DMS153 treated with DMSO at 0.1 percent for 48 hours (cell line): ENCODE results near the gene RBSN.

ENCODE experiments used
- DNase-seq: peaks from one replicate; lab custom pipeline; 2025; ENCODE audit not compliant: unreplicated experiment; lab: John Stamatoyannopoulos, UW

The RBSN gene

DNA sequence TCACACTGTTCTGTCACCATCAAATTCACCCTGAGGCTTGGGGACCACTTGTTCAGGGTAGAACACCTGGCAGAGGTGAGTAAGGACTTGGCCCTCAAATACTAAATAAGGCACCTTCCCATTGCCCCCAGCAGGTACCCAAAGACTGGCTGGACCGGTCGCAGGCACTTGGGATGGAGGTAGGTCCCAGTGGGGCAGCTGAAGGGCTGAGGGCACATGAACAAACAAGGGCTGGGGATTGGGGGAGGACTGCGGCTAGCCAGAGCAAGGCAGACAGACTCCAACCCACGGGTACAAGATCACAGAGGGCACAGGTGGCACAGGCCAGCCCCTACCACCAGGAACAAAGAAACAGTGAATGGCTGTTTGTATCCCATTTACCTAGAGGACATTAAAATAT is 35.7 kb downstream of the RBSN start:
- no peak for DNase-seq

DNA sequence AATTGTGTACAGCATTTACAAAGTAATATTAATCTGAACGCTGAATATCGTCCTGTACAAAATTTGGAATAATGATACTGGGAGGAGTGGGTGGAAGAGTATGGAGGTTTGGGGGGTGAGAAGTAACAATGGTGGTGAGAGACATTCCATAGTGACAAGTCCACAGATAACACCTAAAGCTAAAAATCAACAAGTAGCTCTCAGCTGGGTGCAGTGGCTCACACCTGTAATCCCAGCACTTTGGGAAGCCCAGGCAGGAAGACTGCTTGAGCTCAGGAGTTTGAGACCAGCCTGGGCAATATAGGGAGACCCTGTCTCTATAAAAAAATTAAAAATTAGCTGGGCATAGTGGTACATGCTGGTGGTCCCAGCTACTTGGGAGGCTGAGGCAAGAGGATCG is 38.9 kb downstream of the RBSN start:
- DNase-seq: no peak

DNA sequence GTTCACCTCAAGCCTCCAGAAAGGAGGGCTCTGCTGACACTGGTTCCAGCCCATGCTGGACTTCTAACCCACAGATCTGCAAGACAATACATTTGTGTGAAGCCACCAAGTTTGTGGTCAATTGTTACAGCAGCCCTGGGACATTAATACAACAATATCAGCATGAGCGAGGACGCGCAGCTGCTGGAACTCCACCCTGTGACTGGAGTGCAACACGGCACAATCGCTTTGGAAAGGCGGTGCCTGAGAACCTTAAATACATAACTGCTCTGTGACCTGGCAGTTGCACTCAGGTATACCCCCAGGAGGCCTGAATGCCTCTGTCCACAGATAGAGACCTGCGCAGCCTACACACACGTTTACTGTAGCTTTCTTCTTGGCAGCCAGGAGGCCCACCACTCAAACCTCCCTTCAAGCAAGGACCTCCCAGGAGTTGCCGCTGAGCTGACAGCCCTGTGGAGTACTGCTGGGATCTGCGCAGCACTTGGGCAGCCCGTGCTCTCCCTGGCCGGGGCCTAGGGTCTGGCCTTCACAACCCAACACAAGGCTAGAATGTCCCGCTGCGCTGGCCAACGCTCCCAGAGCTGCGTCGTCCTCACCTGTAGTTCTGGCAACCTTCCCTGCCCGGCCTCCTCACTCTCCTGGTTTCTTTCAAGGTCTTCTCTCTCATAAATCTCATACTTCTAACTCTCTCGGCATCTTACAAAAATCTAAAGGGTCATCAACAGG is 42.1 kb downstream of the RBSN start:
- no peak for DNase-seq

DNA sequence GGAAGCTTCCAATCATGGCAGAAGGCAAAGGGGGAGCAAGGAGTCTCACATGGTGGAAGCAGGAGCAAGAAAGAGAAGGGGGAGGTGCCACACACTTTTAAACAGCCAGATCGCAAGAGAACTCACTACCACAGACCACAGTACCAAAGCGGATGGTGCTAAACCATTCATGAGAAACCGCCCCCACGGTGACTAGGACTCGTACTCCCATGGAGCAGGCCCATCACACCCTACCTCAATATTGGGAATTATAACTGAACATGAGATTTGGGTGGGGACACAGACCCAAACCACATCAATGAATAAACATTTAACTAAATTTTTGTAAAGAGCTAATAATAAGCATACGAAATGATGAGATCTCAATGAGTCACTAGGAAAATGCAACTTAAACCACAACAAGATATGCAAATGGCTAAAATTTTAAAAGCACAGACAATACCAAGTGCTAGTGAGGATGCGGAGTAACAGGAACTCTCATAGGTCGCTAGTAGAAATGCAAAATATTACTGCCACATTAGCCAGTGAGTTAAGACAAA is 43.9 kb downstream of the RBSN start:
- no peak for DNase-seq

DNA sequence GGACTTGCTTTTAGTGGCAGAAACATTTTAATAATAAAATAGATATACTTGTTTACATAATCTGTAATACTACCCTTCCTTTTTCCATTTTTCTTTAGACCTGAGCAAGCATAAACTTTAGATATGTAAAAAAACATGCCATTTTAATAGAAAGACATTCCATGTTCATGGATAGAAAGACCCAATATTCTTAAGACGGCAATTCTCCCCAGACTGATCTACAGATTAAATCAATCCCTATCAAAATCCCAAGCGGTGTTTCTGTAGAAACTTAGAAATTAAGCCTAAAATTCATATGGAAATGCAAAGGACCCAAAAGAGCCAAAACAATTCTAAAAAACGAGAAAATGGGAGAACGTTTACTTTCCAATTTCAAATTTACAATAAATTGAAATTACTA is 45.4 kb downstream of the RBSN start:
- DNase-seq: no peak

DNA sequence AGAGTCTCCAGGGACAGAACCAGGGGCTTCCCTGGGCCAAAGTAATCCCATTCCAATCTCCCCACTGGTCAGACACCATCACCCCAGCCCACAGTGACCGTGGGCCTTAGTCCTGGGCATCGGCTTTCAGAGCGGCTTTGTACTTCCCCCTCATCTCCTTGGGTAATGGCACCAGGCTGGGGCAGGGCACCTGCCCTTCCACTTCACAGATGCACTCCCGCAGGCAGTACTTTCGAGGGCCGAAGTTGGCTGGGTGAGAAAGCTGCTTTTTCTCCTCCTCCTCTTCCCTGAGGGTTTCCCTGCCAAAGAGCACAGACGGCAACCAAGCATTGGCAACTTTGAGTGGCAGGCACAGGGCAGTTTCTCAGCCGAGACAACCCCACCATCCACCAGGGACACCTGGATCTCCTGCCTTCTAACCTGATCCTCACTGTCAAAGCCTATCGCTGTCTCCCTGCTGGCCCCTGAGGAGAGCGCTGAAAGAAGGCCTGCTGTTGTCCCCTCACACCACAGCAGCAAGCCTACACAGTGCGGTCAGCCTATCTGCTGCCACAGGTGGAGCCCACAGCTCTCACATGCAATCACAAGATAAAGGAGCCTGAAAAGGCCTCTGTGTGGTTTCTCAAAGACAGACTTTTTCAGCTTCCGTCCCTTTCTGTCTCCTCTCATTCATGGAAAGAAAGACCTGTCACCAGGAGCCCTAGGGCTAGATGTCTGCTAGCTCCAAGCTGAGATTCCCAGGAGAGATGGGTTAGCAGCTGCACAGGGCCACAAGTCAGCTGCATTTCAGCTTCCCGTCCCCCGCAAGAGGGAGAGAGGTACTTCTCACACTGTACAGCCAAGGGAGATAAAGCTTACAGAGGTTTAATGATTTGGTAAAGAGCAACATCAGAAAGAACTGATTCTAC is 46.4 kb downstream of the RBSN start:
- no peak for DNase-seq

DNA sequence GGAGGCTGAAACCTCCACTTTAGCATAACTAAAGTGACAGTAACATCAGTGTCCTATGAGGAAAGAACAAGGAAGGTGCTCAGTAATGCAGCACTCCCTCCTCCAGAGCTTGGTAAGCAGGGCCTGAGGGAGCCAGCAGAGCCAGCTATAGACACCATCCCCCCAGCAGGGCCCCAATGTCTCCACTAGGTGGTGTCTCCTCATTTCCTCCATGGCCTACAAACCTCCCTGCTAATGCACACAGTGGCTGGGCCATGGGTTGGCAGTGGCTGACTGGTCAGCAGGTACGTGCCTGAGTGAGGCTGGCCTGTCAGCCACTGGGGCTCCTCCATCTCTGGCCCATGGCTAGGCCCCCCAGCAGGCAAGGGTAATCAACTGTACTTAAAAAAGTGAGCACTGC is 47.4 kb downstream of the RBSN start:
- DNase-seq: peak; percentile 0

DNA sequence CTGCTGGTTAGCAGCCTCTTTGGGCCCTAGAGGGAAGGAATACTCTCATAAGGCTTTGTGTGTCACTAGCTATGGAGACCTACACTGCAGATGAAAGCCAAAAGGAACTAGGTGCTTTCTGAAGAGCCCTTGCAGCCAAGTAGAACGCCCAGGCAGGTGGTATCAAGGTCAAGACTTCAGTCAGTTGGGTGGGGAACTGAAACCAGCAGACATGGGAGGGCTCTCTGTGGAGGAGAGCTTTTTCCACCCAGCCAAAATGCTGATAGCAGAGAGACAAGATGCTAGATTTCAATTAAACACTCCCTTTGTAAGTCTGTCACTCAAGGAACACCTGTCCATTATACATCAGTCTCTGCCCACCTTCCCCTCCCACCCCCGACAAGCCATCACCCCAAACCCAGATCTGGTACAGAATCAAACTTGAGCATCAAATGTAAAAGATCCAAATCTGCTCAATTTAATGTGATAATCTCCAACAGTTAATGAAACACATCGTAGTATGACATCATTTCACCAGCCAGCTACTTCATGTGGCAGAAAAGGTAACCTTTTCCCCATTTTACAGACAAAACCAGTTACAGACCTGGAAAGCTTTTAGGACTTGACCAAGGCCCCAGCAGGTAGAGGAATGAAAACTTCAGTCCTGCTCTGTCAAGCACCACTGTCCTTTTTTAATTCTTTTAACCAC is 48.4 kb downstream of the RBSN start:
- no peak for DNase-seq

DNA sequence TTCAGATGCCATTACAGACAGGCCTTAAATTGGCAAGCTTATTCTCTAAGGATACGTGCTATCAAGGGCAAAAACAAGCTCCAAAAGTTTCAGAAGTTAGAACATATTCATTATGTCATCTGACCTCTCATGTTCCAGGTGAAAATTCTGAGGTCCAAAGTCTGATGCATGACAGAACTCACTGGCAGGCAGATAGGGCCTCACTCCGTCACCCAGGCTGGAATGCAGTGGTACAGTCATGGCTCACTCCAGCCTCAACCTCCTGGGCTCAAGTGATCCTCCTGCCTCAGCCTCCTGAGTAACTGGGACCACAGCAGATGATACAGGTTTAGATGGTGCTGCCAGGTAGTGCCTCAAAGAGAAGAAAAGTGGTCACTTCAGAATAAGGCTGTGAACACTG is 49.4 kb downstream of the RBSN start:
- DNase-seq: no peak

DNA sequence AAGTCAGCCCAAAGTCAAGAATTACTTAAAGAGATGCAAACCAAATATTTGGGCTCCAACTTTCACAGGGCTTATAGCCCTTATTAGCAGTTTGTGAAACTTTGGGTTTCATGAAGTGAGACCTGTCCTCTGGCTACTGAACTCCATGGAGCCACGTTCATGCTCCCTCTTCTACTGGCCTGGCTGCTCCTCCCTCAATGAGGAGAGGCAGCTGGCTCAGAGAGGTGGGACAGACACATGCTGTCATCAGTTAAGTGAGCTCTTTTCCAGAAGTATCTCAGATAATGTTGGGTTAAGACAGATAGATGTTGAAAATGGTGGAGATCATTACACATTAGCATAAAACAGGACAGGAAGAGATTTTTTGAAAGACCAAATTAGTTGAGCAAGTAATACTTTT is 53.3 kb downstream of the RBSN start:
- DNase-seq: no peak

DNA sequence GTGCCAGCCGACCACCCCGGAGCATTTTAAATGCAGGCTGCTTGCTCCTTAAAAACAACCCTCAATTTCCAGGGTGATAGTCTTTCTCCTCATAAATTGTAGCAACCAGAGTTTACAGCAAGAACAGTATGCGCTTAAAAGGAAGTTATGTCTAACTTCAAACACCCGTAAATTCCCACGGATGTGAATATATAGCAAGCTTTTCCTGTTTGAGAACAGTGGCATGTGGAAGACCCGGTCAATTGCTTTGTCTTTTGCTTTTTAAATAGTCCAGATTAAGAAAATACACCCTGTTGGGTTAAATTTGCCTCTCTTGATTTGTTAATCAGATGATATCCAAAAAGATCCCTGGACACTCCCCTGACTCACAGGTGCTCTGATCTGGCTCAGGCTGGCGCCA is 54.6 kb downstream of the RBSN start:
- no peak for DNase-seq

DNA sequence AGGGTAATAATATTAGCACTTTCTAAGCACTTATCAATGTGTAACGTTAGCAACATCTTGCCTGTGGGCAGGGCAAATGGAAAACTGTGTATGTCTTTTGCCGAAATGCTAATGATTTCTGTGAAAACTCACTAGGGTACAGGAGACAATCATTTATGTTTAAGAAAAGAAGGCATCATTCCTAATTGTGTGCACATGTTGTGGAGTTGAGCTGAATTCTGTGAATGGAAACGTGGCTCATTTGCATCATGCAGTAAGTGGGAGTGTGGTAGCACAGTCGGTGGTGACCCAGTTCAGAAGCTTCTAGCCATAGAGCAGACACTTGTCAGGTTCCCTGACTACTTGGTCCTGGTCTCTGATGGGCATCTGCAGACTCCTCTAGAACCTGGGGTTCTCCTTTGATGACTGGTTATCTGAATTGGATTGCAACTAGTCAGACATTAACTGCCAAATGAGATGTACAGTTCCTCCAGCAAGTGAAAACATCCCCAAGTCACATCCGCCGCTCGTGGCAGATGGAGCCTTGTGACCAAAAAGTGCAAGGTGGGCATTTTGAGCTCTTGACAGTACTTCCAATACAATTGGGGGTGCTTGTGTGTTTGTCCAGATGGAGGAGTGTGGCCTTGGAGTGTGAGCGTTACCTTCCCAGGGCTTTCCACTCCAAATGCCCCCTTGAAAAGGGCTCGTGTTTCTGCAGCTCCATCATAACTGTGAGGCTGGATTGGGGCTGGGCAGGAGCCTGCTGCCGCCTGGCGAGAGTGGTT is 55.4 kb downstream of the RBSN start:
- DNase-seq: no peak

DNA sequence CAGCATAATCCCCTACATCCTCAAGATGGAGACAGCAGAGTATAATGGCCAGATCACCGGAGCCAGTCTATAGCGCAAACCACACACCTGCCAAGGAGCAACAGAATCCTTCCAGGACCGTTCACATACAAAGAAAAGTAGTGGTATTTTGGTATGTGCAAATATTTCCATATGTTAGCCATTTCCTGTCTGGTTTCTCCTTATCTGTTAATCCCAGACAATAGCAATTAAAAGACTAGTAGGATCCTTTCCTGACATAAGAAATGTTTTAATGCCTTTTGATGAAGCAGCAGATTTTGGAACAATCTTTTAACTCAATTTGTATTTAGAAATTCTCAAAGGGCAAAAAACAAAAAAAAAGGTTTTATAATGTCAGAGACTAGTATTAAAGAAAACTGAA is 56.0 kb downstream of the RBSN start:
- DNase-seq: no peak

DNA sequence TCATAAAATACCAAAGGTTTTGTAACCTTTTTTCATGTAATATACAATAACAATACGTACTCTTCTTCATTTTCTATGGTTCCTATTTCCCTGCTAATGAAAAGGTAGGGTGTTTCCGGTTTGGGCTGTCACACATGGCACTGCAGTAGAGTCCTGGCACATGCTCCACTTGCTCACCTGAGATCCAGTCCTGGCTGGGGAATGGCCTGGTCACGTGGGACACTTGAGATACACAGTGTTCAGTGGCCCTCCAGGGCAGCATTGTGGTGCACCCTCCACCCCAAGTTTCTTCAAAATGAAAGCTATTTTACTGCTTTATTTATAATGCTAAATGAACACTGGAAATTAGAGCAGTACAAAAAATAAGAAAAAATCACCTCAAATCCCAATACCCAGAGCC is 57.0 kb downstream of the RBSN start:
- DNase-seq: no peak

DNA sequence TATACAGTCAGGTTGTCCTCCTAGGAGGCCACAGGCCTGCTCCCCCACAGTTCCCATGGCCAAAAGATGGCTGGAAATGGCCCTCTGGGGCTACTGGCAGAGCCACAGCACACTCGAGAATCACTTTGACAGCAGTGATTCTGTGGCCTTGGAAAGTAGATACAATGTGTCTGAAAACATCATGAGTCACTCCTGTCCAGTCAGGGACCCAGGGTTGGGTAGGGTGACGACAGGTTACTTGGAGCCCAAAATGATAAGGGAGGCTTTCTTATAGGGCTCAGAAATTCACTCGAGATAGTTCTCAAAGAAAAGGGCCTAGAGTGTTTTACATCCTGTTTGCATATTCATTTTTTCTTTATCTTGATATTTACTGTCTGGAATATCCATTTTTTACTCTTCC is 58.1 kb downstream of the RBSN start:
- DNase-seq: no peak

DNA sequence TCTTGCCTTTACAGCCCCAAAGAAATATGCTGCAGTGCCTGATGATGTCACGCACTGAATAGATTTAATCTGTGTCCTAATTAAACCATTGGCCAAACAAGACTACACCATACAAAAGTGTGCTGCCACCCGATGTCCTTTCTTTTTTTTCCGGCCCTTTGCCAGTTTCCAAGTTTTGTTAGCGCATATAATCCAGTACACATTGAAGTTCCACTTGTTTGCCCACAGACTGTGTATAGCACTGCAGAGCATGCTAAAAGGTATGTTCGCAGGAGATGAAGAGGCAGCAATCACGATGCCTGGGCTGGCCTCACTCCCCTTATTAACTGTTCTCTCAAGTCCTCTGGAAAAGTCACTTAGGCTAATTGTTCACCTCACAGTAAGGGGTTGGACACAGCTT is 60.6 kb downstream of the RBSN start:
- no peak for DNase-seq

DNA sequence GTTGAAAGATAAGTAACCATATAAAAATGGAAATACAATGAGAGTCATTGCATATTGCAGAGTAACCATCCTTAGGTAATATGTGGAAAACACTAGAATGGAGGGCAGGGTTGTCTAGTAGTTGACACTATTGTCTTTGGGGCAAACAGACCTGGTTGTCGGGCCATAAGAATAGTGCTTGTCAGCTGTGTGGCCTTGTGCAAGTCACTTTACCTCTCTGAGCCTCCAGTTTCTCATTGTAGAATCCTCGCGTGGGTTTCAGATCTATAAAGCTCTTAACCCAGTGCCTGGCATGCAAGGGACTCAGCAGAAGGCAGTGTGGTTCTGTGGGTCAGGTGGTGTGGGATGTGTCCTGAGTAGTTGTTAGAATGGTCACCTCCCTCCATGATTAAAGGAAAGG is 65.8 kb downstream of the RBSN start:
- no peak for DNase-seq

DNA sequence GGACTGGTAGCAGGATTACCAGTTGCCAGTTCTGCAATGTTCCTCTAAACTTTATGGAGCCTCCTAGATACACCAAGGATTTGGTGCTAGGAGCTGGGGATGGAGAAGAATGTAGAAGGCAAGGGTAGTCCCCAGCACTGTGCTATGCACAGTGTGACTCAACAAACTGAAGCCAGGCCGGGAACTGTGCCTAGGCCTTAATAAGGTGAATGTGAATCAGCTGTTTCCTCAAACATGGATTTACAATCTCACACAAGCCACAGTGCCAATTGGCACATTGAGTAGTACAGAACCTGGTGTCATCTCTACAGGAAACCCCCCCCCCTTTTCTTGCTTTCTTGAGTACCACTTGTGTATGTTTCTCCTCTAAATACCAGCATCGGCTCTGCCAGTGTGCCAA is 66.3 kb downstream of the RBSN start:
- DNase-seq: no peak

DNA sequence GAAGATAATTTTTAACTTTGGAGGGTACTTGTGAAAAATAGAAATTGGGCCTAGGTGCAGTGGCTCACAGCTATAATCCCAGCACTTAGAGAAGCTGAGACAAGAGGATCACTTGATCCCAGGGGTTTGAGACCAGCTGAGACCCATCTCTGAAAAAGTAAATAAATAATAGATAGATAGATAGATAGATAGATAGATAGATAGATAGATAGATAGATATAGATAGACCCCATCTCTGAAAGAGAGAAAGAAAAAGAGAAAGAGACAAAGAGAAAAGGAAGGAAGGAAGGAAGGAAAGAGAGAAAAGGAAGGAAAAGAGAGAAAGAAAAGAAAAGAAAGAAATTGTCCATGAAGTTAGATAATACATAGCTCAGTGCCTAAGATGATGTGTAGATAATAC is 69.3 kb downstream of the RBSN start:
- DNase-seq: no peak

DNA sequence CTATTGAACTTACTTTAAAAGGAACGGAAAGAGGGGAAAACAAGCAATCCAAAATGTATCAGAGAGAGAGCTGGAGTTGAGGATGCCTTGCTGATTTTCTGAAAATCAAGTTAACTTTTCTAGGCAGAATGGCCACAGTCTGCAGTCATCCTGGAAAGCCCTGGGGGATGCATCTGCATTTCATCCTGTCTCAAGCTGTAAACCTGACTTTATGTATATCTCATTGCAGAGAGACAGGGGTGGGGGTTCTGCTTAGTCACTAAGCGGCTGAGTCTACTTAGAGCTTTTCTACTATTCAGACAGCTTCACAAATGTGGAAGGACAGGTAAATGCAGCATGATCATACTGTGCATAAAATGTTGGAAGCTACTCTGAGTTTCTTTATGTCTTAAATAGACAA is 75.2 kb downstream of the RBSN start:
- DNase-seq: no peak

DNA sequence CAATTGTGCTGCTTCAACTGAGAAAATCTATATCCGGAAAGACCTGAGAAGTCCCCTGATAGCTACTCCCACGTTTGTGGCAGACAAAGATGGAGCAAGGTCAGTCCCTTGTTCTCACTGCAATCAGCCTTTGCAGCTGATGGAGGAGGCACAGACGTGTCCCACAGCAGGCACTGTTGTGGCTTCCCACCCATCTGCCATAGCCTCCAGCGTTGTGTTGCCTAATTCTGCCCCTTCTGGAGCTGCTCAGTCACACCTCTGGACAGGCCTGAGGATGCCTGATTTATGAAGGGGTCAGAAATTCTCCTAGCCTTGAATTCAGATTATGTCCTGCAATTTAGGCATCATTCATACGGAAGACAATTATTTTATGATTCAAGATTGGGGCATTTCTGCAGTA is 75.7 kb downstream of the RBSN start:
- no peak for DNase-seq
